ENCODE data around the gene GPRC5A. TPM values are rescaled to one million over a fixed set of nuclear protein-coding genes. Genes with fewer than 3 reads are reported as not detected.
A peak's percentile ranks its signal among the peaks of the same experiment; 100 is the strongest.
"Not testable (repeated sequence)": the region's sequence is repeated elsewhere in the genome, so short reads cannot be mapped to it uniquely, and the experiment has no call there.

The GPRC5A gene, protein sequence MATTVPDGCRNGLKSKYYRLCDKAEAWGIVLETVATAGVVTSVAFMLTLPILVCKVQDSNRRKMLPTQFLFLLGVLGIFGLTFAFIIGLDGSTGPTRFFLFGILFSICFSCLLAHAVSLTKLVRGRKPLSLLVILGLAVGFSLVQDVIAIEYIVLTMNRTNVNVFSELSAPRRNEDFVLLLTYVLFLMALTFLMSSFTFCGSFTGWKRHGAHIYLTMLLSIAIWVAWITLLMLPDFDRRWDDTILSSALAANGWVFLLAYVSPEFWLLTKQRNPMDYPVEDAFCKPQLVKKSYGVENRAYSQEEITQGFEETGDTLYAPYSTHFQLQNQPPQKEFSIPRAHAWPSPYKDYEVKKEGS
- total RNA-seq (2012; rRNA removed), result 11.4 and 12.7 TPM in 2 replicates

GRCh38 chr12:12891080-12891880, at the start of gene GPRC5A:
Gene GPRC5A (plus strand): TSS chr12:12891562. CDS start chr12:12908250, 16,688 bp downstream.
- Histone ChIP-seq H3K27me3 (ENCODE audit: control insufficient read depth, insufficient read depth, low read length) (no peaks in the 10 kb centered on the region), H3K9ac (ENCODE audit: low read depth, low read length) (peak within 1 kb of the TSS; percentile 93), H3K4me2 (ENCODE audit: low read length) (peak within 1 kb of the TSS; percentile 90), H3K36me3 (ENCODE audit: insufficient read depth, low read length) (no peaks in the 10 kb centered on the region), H3K4me3 (ENCODE audit: low read length) (peak within 1 kb of the TSS; percentile 70), H3K4me1 (ENCODE audit: control insufficient read depth, insufficient read depth, low read length) (peaks cover 34% of the 10 kb centered on the region), H3K9me3 (replicated peaks; ENCODE audit: low read length) (no peaks in the 10 kb centered on the region)

DNA sequence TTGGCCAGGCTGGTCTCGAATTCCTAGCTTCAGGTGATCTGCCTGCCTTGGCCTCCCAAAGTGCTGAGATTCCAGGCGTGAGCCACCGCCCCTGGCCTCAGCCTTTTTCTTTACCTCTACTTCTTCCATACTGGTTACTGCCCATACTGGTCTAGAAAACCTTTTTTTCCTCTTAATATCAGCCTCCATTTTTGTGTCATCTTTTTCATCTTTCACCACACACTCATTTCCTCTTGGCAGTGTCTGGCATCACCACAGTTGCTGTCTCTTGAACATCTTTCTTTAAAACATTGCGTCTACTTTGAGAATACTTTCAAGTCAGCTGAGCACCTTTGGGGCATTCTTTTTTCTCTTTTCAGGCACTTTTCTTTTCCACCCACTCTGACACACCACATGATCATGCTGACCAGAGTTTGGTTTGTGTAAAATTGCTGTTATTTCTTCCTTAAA, 45.5 kb upstream of the GPRC5A start:
- Histone ChIP-seq H3K4me1 (ENCODE audit: control insufficient read depth, insufficient read depth, low read length) (peaks cover 15% of the 10 kb centered on the region), H3K9ac (ENCODE audit: low read depth, low read length) (no peak overlapping the region), H3K4me2 (ENCODE audit: low read length) (no peak overlapping the region), H3K36me3 (ENCODE audit: insufficient read depth, low read length) (no peaks in the 10 kb centered on the region), H3K27me3 (ENCODE audit: control insufficient read depth, insufficient read depth, low read length) (no peaks in the 10 kb centered on the region), H3K4me3 (ENCODE audit: low read length) (no peak overlapping the region), H3K9me3 (replicated peaks; ENCODE audit: low read length) (no peaks in the 10 kb centered on the region)

DNA sequence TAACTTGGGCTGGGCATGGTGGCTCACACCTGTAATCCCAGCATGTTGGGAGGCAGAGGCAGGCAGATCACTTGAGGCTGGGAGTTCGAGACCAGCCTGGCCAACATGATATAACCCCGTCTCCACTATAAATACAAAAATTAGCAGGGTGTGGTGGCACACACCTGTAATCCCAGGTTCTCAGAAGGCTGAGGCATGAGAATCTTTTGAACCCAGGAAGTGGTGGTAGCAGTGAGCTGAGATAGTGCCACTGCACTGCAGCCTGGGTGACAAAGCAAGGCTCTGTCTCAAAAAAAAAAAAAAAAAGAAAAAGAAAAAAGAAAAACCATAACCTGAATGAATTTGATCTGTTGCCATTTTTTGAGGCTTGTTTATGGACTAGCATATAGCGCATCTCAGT, 44.6 kb upstream of the GPRC5A start:
- not testable (repeated sequence) for H3K4me2 ChIP-seq (ENCODE audit: low read length); H3K9me3 ChIP-seq (replicated peaks; ENCODE audit: low read length); H3K36me3 ChIP-seq (ENCODE audit: insufficient read depth, low read length); H3K4me3 ChIP-seq (ENCODE audit: low read length); H3K9ac ChIP-seq (ENCODE audit: low read depth, low read length); H3K27me3 ChIP-seq (ENCODE audit: control insufficient read depth, insufficient read depth, low read length)
- H3K4me1 ChIP-seq (ENCODE audit: control insufficient read depth, insufficient read depth, low read length), result peaks cover 14% of the 10 kb centered on the region

- H3K9me3 ChIP-seq (replicated peaks; ENCODE audit: low read length), result no peaks in the 10 kb centered on the region
- H3K4me3 ChIP-seq (ENCODE audit: low read length), result no peak overlapping the region
- H3K4me2 ChIP-seq (ENCODE audit: low read length), result no peak overlapping the region
- H3K27me3 ChIP-seq (ENCODE audit: control insufficient read depth, insufficient read depth, low read length), result no peaks in the 10 kb centered on the region
- no peaks in the 10 kb centered on the region for H3K36me3 ChIP-seq (ENCODE audit: insufficient read depth, low read length)
- no peaks in the 10 kb centered on the region for H3K4me1 ChIP-seq (ENCODE audit: control insufficient read depth, insufficient read depth, low read length)
- H3K9ac ChIP-seq (ENCODE audit: low read depth, low read length), result no peak overlapping the region
These were observed 37.9 kb upstream of the GPRC5A start for GRCh38 chr12:12853435-12853834.

DNA sequence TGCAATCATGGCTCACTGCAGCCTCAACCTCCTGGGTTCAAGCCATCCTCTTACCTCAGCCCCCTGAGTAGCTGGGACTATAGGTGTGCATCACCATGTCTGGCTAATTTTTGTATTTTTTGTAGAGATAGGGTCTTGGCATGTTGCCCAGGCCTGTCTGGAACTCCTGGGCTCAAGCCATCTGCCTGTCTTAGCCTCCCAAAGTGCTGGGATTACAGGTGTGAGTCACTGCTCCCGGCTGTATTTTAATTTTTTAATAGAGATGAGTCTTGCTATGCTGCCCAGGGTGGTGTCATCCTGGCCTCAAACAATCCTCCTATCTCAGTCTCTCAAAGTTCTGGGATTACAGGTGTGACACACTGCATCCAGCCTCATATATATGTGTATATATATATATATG, 31.7 kb upstream of the GPRC5A start:
- H3K27me3 ChIP-seq (ENCODE audit: control insufficient read depth, insufficient read depth, low read length), result no peaks in the 10 kb centered on the region
- no peaks in the 10 kb centered on the region for H3K9me3 ChIP-seq (replicated peaks; ENCODE audit: low read length)
- H3K4me2 ChIP-seq (ENCODE audit: low read length), result no peak overlapping the region
- H3K4me1 ChIP-seq (ENCODE audit: control insufficient read depth, insufficient read depth, low read length), result no peaks in the 10 kb centered on the region
- no peak overlapping the region for H3K4me3 ChIP-seq (ENCODE audit: low read length)
- no peak overlapping the region for H3K9ac ChIP-seq (ENCODE audit: low read depth, low read length)
- H3K36me3 ChIP-seq (ENCODE audit: insufficient read depth, low read length), result no peaks in the 10 kb centered on the region

- Histone ChIP-seq H3K27me3 (ENCODE audit: control insufficient read depth, insufficient read depth, low read length) (no peaks in the 10 kb centered on the region), H3K4me3 (ENCODE audit: low read length) (no peak overlapping the region), H3K4me1 (ENCODE audit: control insufficient read depth, insufficient read depth, low read length) (no peaks in the 10 kb centered on the region), H3K36me3 (ENCODE audit: insufficient read depth, low read length) (no peaks in the 10 kb centered on the region), H3K9ac (ENCODE audit: low read depth, low read length) (no peak overlapping the region), H3K4me2 (ENCODE audit: low read length) (no peak overlapping the region), H3K9me3 (replicated peaks; ENCODE audit: low read length) (no peaks in the 10 kb centered on the region)
These were observed 27.1 kb upstream of the GPRC5A start for GRCh38 chr12:12864243-12864642.

DNA sequence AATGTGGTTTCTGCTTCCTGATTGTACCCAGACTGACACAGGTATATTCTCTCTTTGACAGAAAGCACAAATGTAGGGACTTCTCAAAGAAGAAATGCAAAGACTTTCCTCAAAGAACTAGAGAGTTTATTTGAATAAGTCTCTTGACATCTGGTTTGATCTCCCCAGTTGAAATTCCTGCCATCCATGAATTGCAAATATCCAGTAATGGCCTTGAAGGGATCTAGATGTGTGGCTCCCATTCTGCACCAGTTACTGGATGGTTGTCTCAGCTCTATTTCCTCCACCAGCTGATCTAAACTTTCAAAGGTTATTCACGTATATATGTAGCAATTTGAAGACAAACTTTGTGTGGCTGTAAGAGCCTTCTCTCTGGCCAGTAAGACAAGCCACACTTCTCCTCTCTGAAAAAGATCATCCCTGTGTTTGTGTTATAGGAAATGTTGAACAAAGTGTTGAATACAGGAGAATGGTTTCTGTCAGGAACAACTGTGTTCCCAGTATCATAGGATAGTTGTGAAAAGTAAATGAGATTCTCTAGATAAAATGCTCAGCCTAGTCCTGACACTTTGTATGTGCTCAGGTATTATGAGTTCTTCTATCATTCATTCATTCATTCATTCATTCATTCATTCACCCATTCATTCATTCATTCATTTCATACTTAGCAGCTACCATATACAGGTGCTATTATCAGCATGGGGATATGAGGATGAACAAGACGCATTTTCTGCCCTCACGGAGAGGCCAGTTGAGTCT, 22.7 kb upstream of the GPRC5A start:
- Histone ChIP-seq H3K4me2 (ENCODE audit: low read length) (no peak overlapping the region), H3K9ac (ENCODE audit: low read depth, low read length) (no peak overlapping the region), H3K27me3 (ENCODE audit: control insufficient read depth, insufficient read depth, low read length) (no peaks in the 10 kb centered on the region), H3K4me3 (ENCODE audit: low read length) (no peak overlapping the region), H3K36me3 (ENCODE audit: insufficient read depth, low read length) (no peaks in the 10 kb centered on the region), H3K4me1 (ENCODE audit: control insufficient read depth, insufficient read depth, low read length) (peaks cover 38% of the 10 kb centered on the region), H3K9me3 (replicated peaks; ENCODE audit: low read length) (no peaks in the 10 kb centered on the region)

GRCh38 chr12:12870465-12870864, 20.9 kb upstream of the GPRC5A start:
- Histone ChIP-seq H3K4me3 (ENCODE audit: low read length) (no peak overlapping the region), H3K36me3 (ENCODE audit: insufficient read depth, low read length) (no peaks in the 10 kb centered on the region), H3K9me3 (replicated peaks; ENCODE audit: low read length) (no peaks in the 10 kb centered on the region), H3K4me2 (ENCODE audit: low read length) (peak overlapping the region; percentile 53), H3K27me3 (ENCODE audit: control insufficient read depth, insufficient read depth, low read length) (no peaks in the 10 kb centered on the region), H3K4me1 (ENCODE audit: control insufficient read depth, insufficient read depth, low read length) (peaks cover 48% of the 10 kb centered on the region), H3K9ac (ENCODE audit: low read depth, low read length) (peak overlapping the region; percentile 68)

- Histone ChIP-seq H3K4me2 (ENCODE audit: low read length) (peak overlapping the region; percentile 19), H3K9me3 (replicated peaks; ENCODE audit: low read length) (no peaks in the 10 kb centered on the region), H3K36me3 (ENCODE audit: insufficient read depth, low read length) (no peaks in the 10 kb centered on the region), H3K27me3 (ENCODE audit: control insufficient read depth, insufficient read depth, low read length) (no peaks in the 10 kb centered on the region), H3K9ac (ENCODE audit: low read depth, low read length) (peak overlapping the region; percentile 70), H3K4me3 (ENCODE audit: low read length) (no peak overlapping the region), H3K4me1 (ENCODE audit: control insufficient read depth, insufficient read depth, low read length) (peaks cover 48% of the 10 kb centered on the region)
These were observed 19.7 kb upstream of the GPRC5A start for GRCh38 chr12:12871587-12872138.

GRCh38 chr12:12872139-12872933, 19.0 kb upstream of the GPRC5A start:
- Histone ChIP-seq H3K9me3 (replicated peaks; ENCODE audit: low read length) (no peaks in the 10 kb centered on the region), H3K9ac (ENCODE audit: low read depth, low read length) (peak overlapping the region; percentile 70), H3K4me3 (ENCODE audit: low read length) (peak overlapping the region; percentile 51), H3K27me3 (ENCODE audit: control insufficient read depth, insufficient read depth, low read length) (no peaks in the 10 kb centered on the region), H3K4me2 (ENCODE audit: low read length) (peak overlapping the region; percentile 70), H3K36me3 (ENCODE audit: insufficient read depth, low read length) (no peaks in the 10 kb centered on the region), H3K4me1 (ENCODE audit: control insufficient read depth, insufficient read depth, low read length) (peaks cover 48% of the 10 kb centered on the region)
